GM19395 (cell line): ENCODE results near the gene BCAS1.

Experiments
- ATAC-seq: cut with Tn5 transposase; IDR thresholded peaks from one replicate; pipeline ENCODE4 v1.9.1; 2021; ENCODE audit warnings: mild to moderate bottlenecking, moderate library complexity; ENCODE audit not compliant: unreplicated experiment

BCAS1 gene

GRCh38 chr20:54070187-54070987 is at the start of gene BCAS1:
TSS of gene BCAS1 (minus strand) at chr20:54070594. CDS start at chr20:54058718, 11,876 bp downstream.
- ATAC-seq, result no peak

GRCh38 chr20:54119744-54120143 is 49.4 kb upstream of the BCAS1 start:
- no peak for ATAC-seq

GRCh38 chr20:54118220-54119001 is 48.0 kb upstream of the BCAS1 start:
- ATAC-seq, result no peak

GRCh38 chr20:54116550-54117235 is 46.3 kb upstream of the BCAS1 start:
- no peak for ATAC-seq

- ATAC-seq, result no peak
Observed at GRCh38 chr20:54115172-54115854, 44.9 kb upstream of the BCAS1 start.

GRCh38 chr20:54114109-54114508 is 43.7 kb upstream of the BCAS1 start:
- no peak for ATAC-seq

- ATAC-seq, result no peak
Observed at GRCh38 chr20:54113566-54113965, 43.2 kb upstream of the BCAS1 start.

- no peak for ATAC-seq
Observed at GRCh38 chr20:54112221-54112884, 42.0 kb upstream of the BCAS1 start.

GRCh38 chr20:54111460-54111859 is 41.1 kb upstream of the BCAS1 start:
- no peak for ATAC-seq

- no peak for ATAC-seq
Observed at GRCh38 chr20:54110457-54110856, 40.1 kb upstream of the BCAS1 start.

GRCh38 chr20:54110041-54110440 is 39.6 kb upstream of the BCAS1 start:
- ATAC-seq, result no peak

GRCh38 chr20:54108817-54109216 is 38.4 kb upstream of the BCAS1 start:
- ATAC-seq, result no peak

GRCh38 chr20:54108326-54108642 is 37.9 kb upstream of the BCAS1 start:
- ATAC-seq, result no peak

- no peak for ATAC-seq
Observed at GRCh38 chr20:54107600-54108325, 37.4 kb upstream of the BCAS1 start.

- no peak for ATAC-seq
Observed at GRCh38 chr20:54107181-54107580, 36.8 kb upstream of the BCAS1 start.

- no peak for ATAC-seq
Observed at GRCh38 chr20:54106162-54106561, 35.8 kb upstream of the BCAS1 start.

GRCh38 chr20:54105653-54106052 is 35.3 kb upstream of the BCAS1 start:
- ATAC-seq, result no peak

GRCh38 chr20:54104781-54105180 is 34.4 kb upstream of the BCAS1 start:
- no peak for ATAC-seq

- peak; percentile 10 for ATAC-seq
Observed at GRCh38 chr20:54103762-54104600, 33.6 kb upstream of the BCAS1 start.
